Body of pancreas (tissue), 4 donors: ENCODE data around the gene KIF22.

Experiments
- POLR2A ChIP-seq, 3 donors: fragments of 450-650 bp; IDR thresholded peaks; one replicate each; pipeline ENCODE4 v1.6.1; 2016; ENCODE audit warnings: antibody characterized with exemption in 3 of 3, mild to moderate bottlenecking in 2 of 3
- TF ChIP-seq, protein P1 (sequence below), 7 experiments: fragments of 450-650 bp in 4 of 7; fragments of 200-600 bp in 3 of 7; sonication (generic) in 3 of 7; IDR thresholded peaks; one replicate each; pipeline ENCODE4 v1.5.1; 2016 to 2019; ENCODE audit warnings: antibody characterized with exemption in 7 of 7

- TF ChIP-seq, protein P1, sequence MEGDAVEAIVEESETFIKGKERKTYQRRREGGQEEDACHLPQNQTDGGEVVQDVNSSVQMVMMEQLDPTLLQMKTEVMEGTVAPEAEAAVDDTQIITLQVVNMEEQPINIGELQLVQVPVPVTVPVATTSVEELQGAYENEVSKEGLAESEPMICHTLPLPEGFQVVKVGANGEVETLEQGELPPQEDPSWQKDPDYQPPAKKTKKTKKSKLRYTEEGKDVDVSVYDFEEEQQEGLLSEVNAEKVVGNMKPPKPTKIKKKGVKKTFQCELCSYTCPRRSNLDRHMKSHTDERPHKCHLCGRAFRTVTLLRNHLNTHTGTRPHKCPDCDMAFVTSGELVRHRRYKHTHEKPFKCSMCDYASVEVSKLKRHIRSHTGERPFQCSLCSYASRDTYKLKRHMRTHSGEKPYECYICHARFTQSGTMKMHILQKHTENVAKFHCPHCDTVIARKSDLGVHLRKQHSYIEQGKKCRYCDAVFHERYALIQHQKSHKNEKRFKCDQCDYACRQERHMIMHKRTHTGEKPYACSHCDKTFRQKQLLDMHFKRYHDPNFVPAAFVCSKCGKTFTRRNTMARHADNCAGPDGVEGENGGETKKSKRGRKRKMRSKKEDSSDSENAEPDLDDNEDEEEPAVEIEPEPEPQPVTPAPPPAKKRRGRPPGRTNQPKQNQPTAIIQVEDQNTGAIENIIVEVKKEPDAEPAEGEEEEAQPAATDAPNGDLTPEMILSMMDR (IDR thresholded peaks at IDR 0.05): no peak
- no peak for TF ChIP-seq POLR2A (IDR thresholded peaks at IDR 0.05)
Observed at GRCh38 chr16:29760567-29761279, 29.8 kb upstream of the KIF22 start.
